SU-DHL-6 (cell line): ENCODE results near the gene IMMT.

Source experiments
- EZH2phosphoT487 ChIP-seq: fragments of 200-600 bp; sonication (generic), shearing (Covaris generic); conservative IDR thresholded peaks from 2 replicates; pipeline ENCODE4 v1.6.1; 2018; ENCODE audit warnings: mild to moderate bottlenecking, antibody characterized with exemption, low read length, moderate library complexity, mixed read lengths
- TF ChIP-seq, protein P1 (sequence below): fragments of 200-600 bp; sonication (generic); IDR thresholded peaks from one replicate; pipeline ENCODE4 v1.5.1; 2017; ENCODE audit warnings: antibody characterized with exemption, mild to moderate bottlenecking, low read length, moderate library complexity; ENCODE audit not compliant: insufficient read depth, poor library complexity, severe bottlenecking

DNA sequence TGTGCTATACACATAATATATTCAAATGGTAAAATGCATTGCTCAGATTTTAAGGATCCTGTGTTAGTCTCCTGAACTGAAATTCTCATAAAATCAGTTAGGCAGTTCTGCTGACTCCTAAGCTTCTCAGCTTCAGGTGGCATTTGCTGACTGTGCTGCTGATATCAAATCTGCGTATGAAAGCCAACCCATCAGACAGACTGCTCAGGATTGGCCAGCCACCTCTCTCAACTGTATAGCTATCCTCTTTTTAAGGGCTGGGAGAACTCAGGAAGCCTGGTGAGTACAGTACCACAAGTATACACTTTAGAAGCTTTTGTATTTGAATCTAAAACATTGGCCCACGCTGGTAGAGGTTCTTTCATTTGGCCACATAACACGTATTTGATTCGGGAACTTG is 60.6 kb downstream of the IMMT start:
- TF ChIP-seq, protein P1, sequence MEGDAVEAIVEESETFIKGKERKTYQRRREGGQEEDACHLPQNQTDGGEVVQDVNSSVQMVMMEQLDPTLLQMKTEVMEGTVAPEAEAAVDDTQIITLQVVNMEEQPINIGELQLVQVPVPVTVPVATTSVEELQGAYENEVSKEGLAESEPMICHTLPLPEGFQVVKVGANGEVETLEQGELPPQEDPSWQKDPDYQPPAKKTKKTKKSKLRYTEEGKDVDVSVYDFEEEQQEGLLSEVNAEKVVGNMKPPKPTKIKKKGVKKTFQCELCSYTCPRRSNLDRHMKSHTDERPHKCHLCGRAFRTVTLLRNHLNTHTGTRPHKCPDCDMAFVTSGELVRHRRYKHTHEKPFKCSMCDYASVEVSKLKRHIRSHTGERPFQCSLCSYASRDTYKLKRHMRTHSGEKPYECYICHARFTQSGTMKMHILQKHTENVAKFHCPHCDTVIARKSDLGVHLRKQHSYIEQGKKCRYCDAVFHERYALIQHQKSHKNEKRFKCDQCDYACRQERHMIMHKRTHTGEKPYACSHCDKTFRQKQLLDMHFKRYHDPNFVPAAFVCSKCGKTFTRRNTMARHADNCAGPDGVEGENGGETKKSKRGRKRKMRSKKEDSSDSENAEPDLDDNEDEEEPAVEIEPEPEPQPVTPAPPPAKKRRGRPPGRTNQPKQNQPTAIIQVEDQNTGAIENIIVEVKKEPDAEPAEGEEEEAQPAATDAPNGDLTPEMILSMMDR: no peak
- no peak for TF ChIP-seq EZH2phosphoT487
